ENCODE data around the gene TTC32. TPM values are rescaled to one million over a fixed set of nuclear protein-coding genes. Genes with fewer than 3 reads are reported as not detected.

The TTC32 gene
- total RNA-seq, 4 donors from 2014 or later: 15.2 to 30.5 (median 21.4) TPM

GRCh38 chr2:19870792-19871191, 31.0 kb downstream of the TTC32 start:
- Histone ChIP-seq H3K36me3 (no peaks in the 10 kb centered on the region), H3K27me3 (no peaks in the 10 kb centered on the region), H3K9me3 (no peaks in the 10 kb centered on the region), H3K4me1 (peaks cover 0 to 9% (median 4%) of the 10 kb centered on the region in 4 donors), H3K27ac (no peak overlapping the region), H3K4me3 (no peak overlapping the region)
- no peak for TF ChIP-seq POLR2A (IDR thresholded peaks at IDR 0.05)
- no peak for TF ChIP-seq CTCF (IDR thresholded peaks at IDR 0.05)
- DNase-seq: no peak

GRCh38 chr2:19868701-19869580, 32.8 kb downstream of the TTC32 start:
- Histone ChIP-seq H3K36me3 (no peaks in the 10 kb centered on the region), H3K9me3 (no peaks in the 10 kb centered on the region), H3K27me3 (no peaks in the 10 kb centered on the region), H3K4me3 (peak overlapping the region; percentile 52 to 60 (median 54)), H3K4me1 (peaks cover 0 to 9% (median 4%) of the 10 kb centered on the region in 4 donors), H3K27ac (peak overlapping the region in 2 of 4 donors; percentile 68 to 81)
- TF ChIP-seq CTCF (IDR thresholded peaks at IDR 0.05) (no peak), POLR2A (IDR thresholded peaks at IDR 0.05) (no peak)
- DNase-seq: peak; percentile 72 to 87 (median 80)

- Histone ChIP-seq H3K4me3 (peak overlapping the region; percentile 52 to 60 (median 54)), H3K36me3 (no peaks in the 10 kb centered on the region), H3K27me3 (no peaks in the 10 kb centered on the region), H3K27ac (peak overlapping the region in 2 of 4 donors; percentile 68 to 81), H3K4me1 (peaks cover 0 to 16% (median 4%) of the 10 kb centered on the region in 4 donors), H3K9me3 (no peaks in the 10 kb centered on the region)
- DNase-seq: no peak
- TF ChIP-seq CTCF (IDR thresholded peaks at IDR 0.05) (no peak), POLR2A (IDR thresholded peaks at IDR 0.05) (no peak)
Observed at GRCh38 chr2:19868224-19868623, 33.6 kb downstream of the TTC32 start.

- Histone ChIP-seq H3K36me3 (no peaks in the 10 kb centered on the region), H3K4me1 (peaks cover 0 to 16% (median 4%) of the 10 kb centered on the region in 4 donors), H3K4me3 (no peak overlapping the region), H3K9me3 (no peaks in the 10 kb centered on the region), H3K27ac (no peak overlapping the region), H3K27me3 (no peaks in the 10 kb centered on the region)
- TF ChIP-seq CTCF (IDR thresholded peaks at IDR 0.05) (no peak), POLR2A (IDR thresholded peaks at IDR 0.05) (no peak)
- no peak for DNase-seq
Observed at GRCh38 chr2:19866771-19867170, 35.0 kb downstream of the TTC32 start.

GRCh38 chr2:19865151-19865550, 36.6 kb downstream of the TTC32 start:
- no peak for TF ChIP-seq CTCF (IDR thresholded peaks at IDR 0.05)
- no peak for TF ChIP-seq POLR2A (IDR thresholded peaks at IDR 0.05)
- Histone ChIP-seq H3K4me3 (no peak overlapping the region), H3K4me1 (peaks cover 0 to 16% (median 4%) of the 10 kb centered on the region in 4 donors), H3K27me3 (no peaks in the 10 kb centered on the region), H3K27ac (no peak overlapping the region), H3K9me3 (no peaks in the 10 kb centered on the region), H3K36me3 (no peaks in the 10 kb centered on the region)
- no peak for DNase-seq
